SK-N-SH (cell line): Measurements from ENCODE around the gene PARP11. TPM values are rescaled to one million over a fixed set of nuclear protein-coding genes. Genes with fewer than 3 reads are reported as not detected.

Experiments used
- CTCF ChIA-PET: fragments of 300-600, 350-600 bp; formaldehyde crosslinking; extraction: SDS; loops from one replicate; lab custom pipeline; 2021; lab: Yijun Ruan, JAX
- POLR2A ChIA-PET: fragments of 350-600 bp; sonication (Branson Sonifier 250); formaldehyde crosslinking; extraction: SDS; loops from one replicate; lab custom pipeline; 2020; ENCODE audit warnings: antibody characterized with exemption, inconsistent platforms; lab: Yijun Ruan, JAX
- DNase-seq: peaks from one replicate; pipeline ENCODE4 v3.0.0; 2012
- H2AFZ ChIP-seq: fragments of 200-600 bp; sonication (generic); 2 replicates; pipeline ENCODE4 v1.8.1; 2016; ENCODE audit warnings: antibody characterized with exemption, mild to moderate bottlenecking, low read depth
- H3F3A ChIP-seq: fragments of 200-600 bp; sonication (generic); replicated peaks from 2 replicates; pipeline ENCODE3; 2016; ENCODE audit warnings: antibody characterized with exemption, mild to moderate bottlenecking; ENCODE audit not compliant: insufficient read depth
- H3K27ac ChIP-seq, 2 experiments: fragments of 200-500 bp in 1 of 2; fragments of 200-600 bp in 1 of 2; sonication (Bioruptor generic) in 1 of 2; sonication (generic), shearing (Covaris generic) in 1 of 2; 2 replicates each; pipeline versions ENCODE4 v1.5.1 to v1.6.1; 2014 to 2016; ENCODE audit warnings: low read depth in 2 of 2, inconsistent platforms in 1 of 2, low read length in 1 of 2, mild to moderate bottlenecking in 1 of 2, mixed read lengths in 1 of 2
- H3K27me3 ChIP-seq: fragments of 200-600 bp; sonication (generic), shearing (Covaris generic); 2 replicates; pipeline ENCODE4 v1.6.1; 2016; ENCODE audit warnings: mixed run types; ENCODE audit not compliant: insufficient read depth
- H3K36me3 ChIP-seq, 2 experiments: fragments of 200-500 bp in 1 of 2; fragments of 200-600 bp in 1 of 2; sonication (Bioruptor generic) in 1 of 2; sonication (generic) in 1 of 2; replicated peaks in 1 of 2; 2 replicates each; pipeline versions ENCODE3 to v1.5.1; 2014 to 2016; ENCODE audit warnings: low read length in 1 of 2, mild to moderate bottlenecking in 1 of 2; ENCODE audit not compliant: insufficient read depth in 2 of 2, control insufficient read depth in 1 of 2
- H3K4me1 ChIP-seq, 2 experiments: fragments of 200-500 bp in 1 of 2; fragments of 200-600 bp in 1 of 2; sonication (Bioruptor generic) in 1 of 2; sonication (generic), shearing (Covaris generic) in 1 of 2; 2 replicates each; pipeline versions ENCODE4 v1.5.1 to v1.6.1; 2014 to 2016; ENCODE audit warnings: low read depth in 1 of 2, low read length in 1 of 2, mixed run types in 1 of 2; ENCODE audit not compliant: insufficient read depth in 2 of 2, control insufficient read depth in 1 of 2
- H3K4me2 ChIP-seq: fragments of 200-600 bp; sonication (generic), shearing (Covaris generic); 2 replicates; pipeline ENCODE4 v1.6.1; 2017; ENCODE audit warnings: mixed run types
- H3K4me3 ChIP-seq, 2 experiments: fragments of 200-500 bp in 1 of 2; fragments of 200-600 bp in 1 of 2; sonication (Bioruptor generic) in 1 of 2; sonication (generic), shearing (Covaris generic) in 1 of 2; 2 replicates each; pipeline versions ENCODE4 v1.5.1 to v1.8.1; 2014 to 2016; ENCODE audit warnings: low read depth in 2 of 2, inconsistent platforms in 1 of 2, low read length in 1 of 2, mild to moderate bottlenecking in 1 of 2, mixed read lengths in 1 of 2, moderate library complexity in 1 of 2
- H3K79me2 ChIP-seq: fragments of 200-600 bp; sonication (generic); 2 replicates; pipeline ENCODE4 v1.8.1; 2017; ENCODE audit warnings: mild to moderate bottlenecking; ENCODE audit not compliant: insufficient read depth
- H3K9ac ChIP-seq: fragments of 200-600 bp; sonication (generic); 2 replicates; pipeline ENCODE4 v1.6.1; 2017; ENCODE audit warnings: mixed run types
- H3K9me2 ChIP-seq: fragments of 200-600 bp; sonication (generic); 2 replicates; pipeline ENCODE4 v1.6.1; 2017; ENCODE audit warnings: mixed run types
- H3K9me3 ChIP-seq: fragments of 200-600 bp; sonication (generic); 2 replicates; pipeline ENCODE4 v1.6.1; 2017; ENCODE audit warnings: mixed run types, mild to moderate bottlenecking, moderate library complexity
- H4K20me1 ChIP-seq: fragments of 200-600 bp; sonication (generic); 2 replicates; pipeline ENCODE4 v1.6.1; 2017; ENCODE audit warnings: mild to moderate bottlenecking, mixed run types; ENCODE audit not compliant: insufficient read depth
- EP300 ChIP-seq, 2 experiments: IDR thresholded peaks; 2 replicates each; pipeline versions ENCODE4 v1.4.0 to v1.6.1; 2012; ENCODE audit warnings: borderline replicate concordance in 1 of 2, low read depth in 1 of 2, low read length in 1 of 2
- EZH2phosphoT487 ChIP-seq: fragments of 200-600 bp; sonication (generic); IDR thresholded peaks from 2 replicates; pipeline ENCODE4 v1.6.1; 2017; ENCODE audit warnings: low read depth, mixed run types, mild to moderate bottlenecking, antibody characterized with exemption, moderate library complexity, borderline replicate concordance
- FOXM1 ChIP-seq: IDR thresholded peaks from 2 replicates; pipeline ENCODE4 v1.4.0; 2012; ENCODE audit warnings: low read depth, mild to moderate bottlenecking
- MEF2A ChIP-seq: IDR thresholded peaks from 2 replicates; pipeline ENCODE4 v1.4.0; 2012; ENCODE audit warnings: low read depth, borderline replicate concordance
- NRF1 ChIP-seq: IDR thresholded peaks from 2 replicates; pipeline ENCODE4 v1.6.1; 2012; ENCODE audit warnings: low read depth, mild to moderate bottlenecking, low read length
- RAD21 ChIP-seq: IDR thresholded peaks from 2 replicates; pipeline ENCODE4 v1.6.1; 2012; ENCODE audit warnings: mild to moderate bottlenecking, low read length
- RFX5 ChIP-seq: IDR thresholded peaks from 2 replicates; pipeline ENCODE4 v1.6.1; 2012; ENCODE audit warnings: mild to moderate bottlenecking, improper control_type of control experiment, low read length
- RXRA ChIP-seq: IDR thresholded peaks from 2 replicates; pipeline ENCODE4 v1.4.0; 2012; ENCODE audit warnings: low read depth, mild to moderate bottlenecking, borderline replicate concordance
- SIN3A ChIP-seq: IDR thresholded peaks from 2 replicates; pipeline ENCODE4 v1.6.1; 2012; ENCODE audit warnings: low read depth, mild to moderate bottlenecking, low read length, moderate library complexity, borderline replicate concordance
- SMC3 ChIP-seq: IDR thresholded peaks from 2 replicates; pipeline ENCODE4 v1.6.1; 2012; ENCODE audit warnings: low read depth, low read length, improper control_type of control experiment
- TAF1 ChIP-seq: IDR thresholded peaks from 2 replicates; pipeline ENCODE4 v1.6.1; 2012; ENCODE audit warnings: low read depth, mild to moderate bottlenecking, low read length, moderate library complexity, borderline replicate concordance
- TCF12 ChIP-seq: IDR thresholded peaks from 2 replicates; pipeline ENCODE4 v1.4.0; 2012
- TEAD4 ChIP-seq: IDR thresholded peaks from 2 replicates; pipeline ENCODE4 v1.4.0; 2012; ENCODE audit warnings: mild to moderate bottlenecking, borderline replicate concordance; ENCODE audit not compliant: insufficient read depth
- YY1 ChIP-seq: IDR thresholded peaks from 2 replicates; pipeline ENCODE4 v1.4.0; 2012; ENCODE audit warnings: low read depth, mild to moderate bottlenecking
- WGBS: methylation state at CpG from one replicate; pipeline ENCODE4 v1.1.6; 2017; ENCODE audit warnings: low lambda C conversion rate; 5-methylcytosine and 5-hydroxymethylcytosine counted together
- polyA plus RNA-seq, 3 experiments: library from polyadenylated mRNA; depleted of rRNA; stranded (reverse); fragments of >200 nt; gene quantifications; 2 replicates each; pipeline ENCODE4 v1.2.3, GENCODE V29; 2012
- TF ChIP-seq, protein P1 (sequence below): IDR thresholded peaks from 2 replicates; pipeline ENCODE4 v1.4.0; 2012; ENCODE audit warnings: low read depth, borderline replicate concordance
- TF ChIP-seq, protein P2 (sequence below): fragments of 150-350 bp; IDR thresholded peaks from 2 replicates; pipeline ENCODE4 v1.6.1; 2016; ENCODE audit warnings: mild to moderate bottlenecking, low read depth, low read length
- TF ChIP-seq, protein P3 (sequence below): IDR thresholded peaks from 2 replicates; pipeline ENCODE4 v1.4.0; 2012; ENCODE audit warnings: low read depth, borderline replicate concordance
- TF ChIP-seq, protein P4 (sequence below): fragments of 200-600 bp; sonication (generic); IDR thresholded peaks from 2 replicates; pipeline ENCODE4 v1.6.1; 2017; ENCODE audit warnings: antibody characterized with exemption, mild to moderate bottlenecking, moderate library complexity
- TF ChIP-seq, protein P5 (sequence below): fragments of 150-350 bp; IDR thresholded peaks from 2 replicates; pipeline ENCODE4 v1.6.1; 2017; ENCODE audit warnings: antibody characterized with exemption, low read length, low read depth, borderline replicate concordance
- TF ChIP-seq, protein P6 (sequence below): IDR thresholded peaks from 2 replicates; pipeline ENCODE4 v1.4.0; 2012; ENCODE audit warnings: low read depth

The PARP11 gene
- polyA plus RNA-seq, 1 of the 3 experiments (the other 2 are of a cell fraction) = 1.8 TPM

DNA sequence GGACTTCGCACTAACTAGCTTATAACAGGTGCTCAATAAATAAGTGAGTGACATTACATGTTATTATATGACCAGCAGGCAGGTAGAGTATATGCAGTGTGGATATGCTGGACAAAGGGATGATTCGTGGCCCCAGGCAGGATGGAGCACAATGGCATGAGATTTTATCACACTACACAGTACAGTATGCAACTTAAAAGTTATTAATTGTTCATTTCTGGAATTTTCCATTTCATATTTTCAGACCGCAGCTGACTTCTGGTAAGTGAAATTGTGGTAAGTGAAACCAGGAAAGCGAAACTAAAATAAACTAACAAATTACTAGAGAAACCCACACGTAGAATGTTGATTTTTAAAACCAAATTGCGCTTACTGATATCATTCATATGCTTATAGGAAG, 3.3 kb downstream of the PARP11 start:
- WGBS = 57% methylated on average over 6 of the region's 6 CpGs
- Histone ChIP-seq H3K27ac (no peak overlapping the region), H3K36me3 (peaks cover 0 to 2% of the 10 kb centered on the region in 2 experiments), H3F3A (no peaks in the 10 kb centered on the region), H3K4me1 (peaks cover 0 to 4% of the 10 kb centered on the region in 2 experiments; a peak in 2 of 4 replicates), H3K9ac (no peak overlapping the region), H3K4me2 (no peak overlapping the region), H2AFZ (no peak overlapping the region), H3K9me3 (peaks cover 11% of the 10 kb centered on the region; the same call in 1 of the 2 replicates), H4K20me1 (no peaks in the 10 kb centered on the region), H3K9me2 (no peaks in the 10 kb centered on the region), H3K27me3 (no peaks in the 10 kb centered on the region), H3K79me2 (no peaks in the 10 kb centered on the region), H3K4me3 (no peak overlapping the region)
- CTCF ChIA-PET = interaction anchor here (0.6 to 2.4 kb wide), 3 partner anchors 15 to 456 kb away, joined by 3 to 7 read pairs (median 4); no protein-coding TSS in a partner anchor
- TF ChIP-seq YY1 (no peak), EP300 (IDR thresholded peaks at IDR 0.05; ENCODE audit: borderline replicate concordance in 1 of 2, low read depth in 1 of 2, low read length in 1 of 2) (no peak), MEF2A (no peak), SMC3 (no peak), RAD21 (no peak), TCF12 (no peak), EZH2phosphoT487 (no peak), RXRA (no peak), SIN3A (no peak), TEAD4 (no peak), FOXM1 (no peak), RFX5 (no peak), TAF1 (no peak), NRF1 (no peak)
- TF ChIP-seq, protein P1, sequence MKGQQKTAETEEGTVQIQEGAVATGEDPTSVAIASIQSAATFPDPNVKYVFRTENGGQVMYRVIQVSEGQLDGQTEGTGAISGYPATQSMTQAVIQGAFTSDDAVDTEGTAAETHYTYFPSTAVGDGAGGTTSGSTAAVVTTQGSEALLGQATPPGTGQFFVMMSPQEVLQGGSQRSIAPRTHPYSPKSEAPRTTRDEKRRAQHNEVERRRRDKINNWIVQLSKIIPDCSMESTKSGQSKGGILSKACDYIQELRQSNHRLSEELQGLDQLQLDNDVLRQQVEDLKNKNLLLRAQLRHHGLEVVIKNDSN = no peak
- TF ChIP-seq, protein P2, sequence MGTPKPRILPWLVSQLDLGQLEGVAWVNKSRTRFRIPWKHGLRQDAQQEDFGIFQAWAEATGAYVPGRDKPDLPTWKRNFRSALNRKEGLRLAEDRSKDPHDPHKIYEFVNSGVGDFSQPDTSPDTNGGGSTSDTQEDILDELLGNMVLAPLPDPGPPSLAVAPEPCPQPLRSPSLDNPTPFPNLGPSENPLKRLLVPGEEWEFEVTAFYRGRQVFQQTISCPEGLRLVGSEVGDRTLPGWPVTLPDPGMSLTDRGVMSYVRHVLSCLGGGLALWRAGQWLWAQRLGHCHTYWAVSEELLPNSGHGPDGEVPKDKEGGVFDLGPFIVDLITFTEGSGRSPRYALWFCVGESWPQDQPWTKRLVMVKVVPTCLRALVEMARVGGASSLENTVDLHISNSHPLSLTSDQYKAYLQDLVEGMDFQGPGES = no peak
- TF ChIP-seq, protein P3, sequence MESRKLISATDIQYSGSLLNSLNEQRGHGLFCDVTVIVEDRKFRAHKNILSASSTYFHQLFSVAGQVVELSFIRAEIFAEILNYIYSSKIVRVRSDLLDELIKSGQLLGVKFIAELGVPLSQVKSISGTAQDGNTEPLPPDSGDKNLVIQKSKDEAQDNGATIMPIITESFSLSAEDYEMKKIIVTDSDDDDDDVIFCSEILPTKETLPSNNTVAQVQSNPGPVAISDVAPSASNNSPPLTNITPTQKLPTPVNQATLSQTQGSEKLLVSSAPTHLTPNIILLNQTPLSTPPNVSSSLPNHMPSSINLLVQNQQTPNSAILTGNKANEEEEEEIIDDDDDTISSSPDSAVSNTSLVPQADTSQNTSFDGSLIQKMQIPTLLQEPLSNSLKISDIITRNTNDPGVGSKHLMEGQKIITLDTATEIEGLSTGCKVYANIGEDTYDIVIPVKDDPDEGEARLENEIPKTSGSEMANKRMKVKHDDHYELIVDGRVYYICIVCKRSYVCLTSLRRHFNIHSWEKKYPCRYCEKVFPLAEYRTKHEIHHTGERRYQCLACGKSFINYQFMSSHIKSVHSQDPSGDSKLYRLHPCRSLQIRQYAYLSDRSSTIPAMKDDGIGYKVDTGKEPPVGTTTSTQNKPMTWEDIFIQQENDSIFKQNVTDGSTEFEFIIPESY = no peak
- TF ChIP-seq, protein P4, sequence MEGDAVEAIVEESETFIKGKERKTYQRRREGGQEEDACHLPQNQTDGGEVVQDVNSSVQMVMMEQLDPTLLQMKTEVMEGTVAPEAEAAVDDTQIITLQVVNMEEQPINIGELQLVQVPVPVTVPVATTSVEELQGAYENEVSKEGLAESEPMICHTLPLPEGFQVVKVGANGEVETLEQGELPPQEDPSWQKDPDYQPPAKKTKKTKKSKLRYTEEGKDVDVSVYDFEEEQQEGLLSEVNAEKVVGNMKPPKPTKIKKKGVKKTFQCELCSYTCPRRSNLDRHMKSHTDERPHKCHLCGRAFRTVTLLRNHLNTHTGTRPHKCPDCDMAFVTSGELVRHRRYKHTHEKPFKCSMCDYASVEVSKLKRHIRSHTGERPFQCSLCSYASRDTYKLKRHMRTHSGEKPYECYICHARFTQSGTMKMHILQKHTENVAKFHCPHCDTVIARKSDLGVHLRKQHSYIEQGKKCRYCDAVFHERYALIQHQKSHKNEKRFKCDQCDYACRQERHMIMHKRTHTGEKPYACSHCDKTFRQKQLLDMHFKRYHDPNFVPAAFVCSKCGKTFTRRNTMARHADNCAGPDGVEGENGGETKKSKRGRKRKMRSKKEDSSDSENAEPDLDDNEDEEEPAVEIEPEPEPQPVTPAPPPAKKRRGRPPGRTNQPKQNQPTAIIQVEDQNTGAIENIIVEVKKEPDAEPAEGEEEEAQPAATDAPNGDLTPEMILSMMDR = no peak
- TF ChIP-seq, protein P5, sequence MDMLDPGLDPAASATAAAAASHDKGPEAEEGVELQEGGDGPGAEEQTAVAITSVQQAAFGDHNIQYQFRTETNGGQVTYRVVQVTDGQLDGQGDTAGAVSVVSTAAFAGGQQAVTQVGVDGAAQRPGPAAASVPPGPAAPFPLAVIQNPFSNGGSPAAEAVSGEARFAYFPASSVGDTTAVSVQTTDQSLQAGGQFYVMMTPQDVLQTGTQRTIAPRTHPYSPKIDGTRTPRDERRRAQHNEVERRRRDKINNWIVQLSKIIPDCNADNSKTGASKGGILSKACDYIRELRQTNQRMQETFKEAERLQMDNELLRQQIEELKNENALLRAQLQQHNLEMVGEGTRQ = no peak
- TF ChIP-seq, protein P6, sequence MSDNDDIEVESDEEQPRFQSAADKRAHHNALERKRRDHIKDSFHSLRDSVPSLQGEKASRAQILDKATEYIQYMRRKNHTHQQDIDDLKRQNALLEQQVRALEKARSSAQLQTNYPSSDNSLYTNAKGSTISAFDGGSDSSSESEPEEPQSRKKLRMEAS = no peak
- POLR2A ChIA-PET = no interaction called here
- no peak for DNase-seq
